ENCODE data around the gene PDE4B.

The PDE4B gene

GRCh38 chr1:66373157-66373591, 580.5 kb downstream of the PDE4B start:
- TF ChIP-seq, protein P1, sequence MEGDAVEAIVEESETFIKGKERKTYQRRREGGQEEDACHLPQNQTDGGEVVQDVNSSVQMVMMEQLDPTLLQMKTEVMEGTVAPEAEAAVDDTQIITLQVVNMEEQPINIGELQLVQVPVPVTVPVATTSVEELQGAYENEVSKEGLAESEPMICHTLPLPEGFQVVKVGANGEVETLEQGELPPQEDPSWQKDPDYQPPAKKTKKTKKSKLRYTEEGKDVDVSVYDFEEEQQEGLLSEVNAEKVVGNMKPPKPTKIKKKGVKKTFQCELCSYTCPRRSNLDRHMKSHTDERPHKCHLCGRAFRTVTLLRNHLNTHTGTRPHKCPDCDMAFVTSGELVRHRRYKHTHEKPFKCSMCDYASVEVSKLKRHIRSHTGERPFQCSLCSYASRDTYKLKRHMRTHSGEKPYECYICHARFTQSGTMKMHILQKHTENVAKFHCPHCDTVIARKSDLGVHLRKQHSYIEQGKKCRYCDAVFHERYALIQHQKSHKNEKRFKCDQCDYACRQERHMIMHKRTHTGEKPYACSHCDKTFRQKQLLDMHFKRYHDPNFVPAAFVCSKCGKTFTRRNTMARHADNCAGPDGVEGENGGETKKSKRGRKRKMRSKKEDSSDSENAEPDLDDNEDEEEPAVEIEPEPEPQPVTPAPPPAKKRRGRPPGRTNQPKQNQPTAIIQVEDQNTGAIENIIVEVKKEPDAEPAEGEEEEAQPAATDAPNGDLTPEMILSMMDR (IDR thresholded peaks at IDR 0.05) = no peak
- Histone ChIP-seq H3K27me3 (ENCODE audit: control insufficient read depth, insufficient read depth, low read length) (no peaks in the 10 kb centered on the region), H3K4me3 (ENCODE audit: low read depth, low read length) (no peak overlapping the region), H3K9ac (no peak overlapping the region), H3K79me2 (no peaks in the 10 kb centered on the region), H3K4me1 (no peaks in the 10 kb centered on the region), H3K27ac (no peak overlapping the region), H2AFZ (no peak overlapping the region), H3K36me3 (ENCODE audit: control insufficient read depth, insufficient read depth, low read length) (no peaks in the 10 kb centered on the region), H3K9me3 (ENCODE audit: control insufficient read depth, low read length) (no peaks in the 10 kb centered on the region), H3K4me2 (ENCODE audit: low read length) (no peak overlapping the region)

GRCh38 chr1:66374148-66374547, 581.5 kb downstream of the PDE4B start:
- H3K79me2 ChIP-seq = no peaks in the 10 kb centered on the region
- H3K27ac ChIP-seq = no peak overlapping the region
- no peak overlapping the region for H3K4me2 ChIP-seq (ENCODE audit: low read length)
- no peaks in the 10 kb centered on the region for H3K36me3 ChIP-seq (ENCODE audit: control insufficient read depth, insufficient read depth, low read length)
- H3K4me3 ChIP-seq (ENCODE audit: low read depth, low read length) = no peak overlapping the region
- no peaks in the 10 kb centered on the region for H3K27me3 ChIP-seq (ENCODE audit: control insufficient read depth, insufficient read depth, low read length)
- H2AFZ ChIP-seq = no peak overlapping the region
- TF ChIP-seq, protein P1 (IDR thresholded peaks at IDR 0.05) = no peak
- H3K9me3 ChIP-seq (ENCODE audit: control insufficient read depth, low read length) = no peaks in the 10 kb centered on the region
- no peak overlapping the region for H3K9ac ChIP-seq
- no peaks in the 10 kb centered on the region for H3K4me1 ChIP-seq

DNA sequence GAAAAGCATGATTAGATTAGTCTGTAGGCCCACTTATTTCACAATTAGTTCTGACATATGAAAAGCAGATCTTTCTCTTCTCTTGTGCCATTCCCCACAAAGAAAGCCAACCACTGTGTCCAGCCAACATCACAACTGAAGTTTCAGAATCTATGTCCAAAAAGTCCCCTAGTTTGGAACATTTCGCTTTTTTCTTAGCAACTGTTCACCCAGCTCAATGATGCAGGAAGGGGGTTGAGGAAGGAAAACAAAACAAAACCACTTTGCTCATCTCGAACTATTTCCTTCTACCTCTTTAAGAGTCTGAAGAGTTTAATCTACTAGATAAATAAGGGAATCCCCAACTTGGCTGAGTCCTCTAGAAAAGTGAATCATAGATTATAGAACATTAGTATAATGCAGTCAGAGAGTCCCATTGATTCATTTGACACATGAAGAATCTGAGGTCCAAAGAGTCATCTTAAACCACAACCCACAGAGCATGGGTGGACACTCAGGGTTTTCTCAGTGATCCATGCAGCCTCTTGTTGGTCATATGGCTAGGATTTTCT, 581.9 kb downstream of the PDE4B start:
- no peaks in the 10 kb centered on the region for H3K4me1 ChIP-seq
- no peaks in the 10 kb centered on the region for H3K27me3 ChIP-seq (ENCODE audit: control insufficient read depth, insufficient read depth, low read length)
- TF ChIP-seq, protein P1 (IDR thresholded peaks at IDR 0.05) = no peak
- no peaks in the 10 kb centered on the region for H3K36me3 ChIP-seq (ENCODE audit: control insufficient read depth, insufficient read depth, low read length)
- no peak overlapping the region for H2AFZ ChIP-seq
- H3K4me3 ChIP-seq (ENCODE audit: low read depth, low read length) = no peak overlapping the region
- no peaks in the 10 kb centered on the region for H3K79me2 ChIP-seq
- no peak overlapping the region for H3K9ac ChIP-seq
- H3K4me2 ChIP-seq (ENCODE audit: low read length) = no peak overlapping the region
- H3K9me3 ChIP-seq (ENCODE audit: control insufficient read depth, low read length) = no peaks in the 10 kb centered on the region
- no peak overlapping the region for H3K27ac ChIP-seq

DNA sequence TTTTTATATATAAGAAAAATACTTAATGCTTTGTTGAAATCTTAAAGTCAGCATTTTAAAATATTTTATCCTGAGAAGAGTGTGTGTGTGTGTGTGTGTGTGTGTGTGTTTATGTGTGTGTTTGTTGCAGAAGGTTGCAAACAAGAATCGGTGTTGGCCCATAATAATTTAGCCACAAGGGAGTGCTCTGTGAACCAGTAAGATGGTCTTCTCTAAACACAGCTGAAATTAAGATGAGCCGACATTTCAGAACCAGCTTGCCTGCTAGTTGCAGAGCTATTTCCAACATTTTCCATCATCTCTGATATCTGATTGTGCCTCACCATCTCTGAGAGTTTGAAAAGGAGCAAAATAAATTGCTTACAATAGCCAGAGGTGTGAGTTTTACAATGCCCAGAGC, 582.4 kb downstream of the PDE4B start:
- Histone ChIP-seq H3K36me3 (ENCODE audit: control insufficient read depth, insufficient read depth, low read length) (no peaks in the 10 kb centered on the region), H3K79me2 (no peaks in the 10 kb centered on the region), H3K27me3 (ENCODE audit: control insufficient read depth, insufficient read depth, low read length) (no peaks in the 10 kb centered on the region), H3K4me2 (ENCODE audit: low read length) (no peak overlapping the region), H2AFZ (no peak overlapping the region), H3K4me1 (no peaks in the 10 kb centered on the region), H3K9ac (no peak overlapping the region), H3K9me3 (ENCODE audit: control insufficient read depth, low read length) (no peaks in the 10 kb centered on the region), H3K27ac (no peak overlapping the region), H3K4me3 (ENCODE audit: low read depth, low read length) (no peak overlapping the region)
- TF ChIP-seq, protein P1 (IDR thresholded peaks at IDR 0.05) = no peak

Data from parathyroid adenoma (tissue), 2 donors.